GM21529 (cell line): ENCODE data around the gene KRTAP16-1.
"Not testable (repeated sequence)": the region's sequence is repeated elsewhere in the genome, so short reads cannot be mapped to it uniquely, and the experiment has no call there.

ENCODE experiments used
- ATAC-seq: cut with Tn5 transposase; IDR thresholded peaks from one replicate; pipeline ENCODE4 v1.9.1; 2021; ENCODE audit not compliant: unreplicated experiment

KRTAP16-1 gene, protein sequence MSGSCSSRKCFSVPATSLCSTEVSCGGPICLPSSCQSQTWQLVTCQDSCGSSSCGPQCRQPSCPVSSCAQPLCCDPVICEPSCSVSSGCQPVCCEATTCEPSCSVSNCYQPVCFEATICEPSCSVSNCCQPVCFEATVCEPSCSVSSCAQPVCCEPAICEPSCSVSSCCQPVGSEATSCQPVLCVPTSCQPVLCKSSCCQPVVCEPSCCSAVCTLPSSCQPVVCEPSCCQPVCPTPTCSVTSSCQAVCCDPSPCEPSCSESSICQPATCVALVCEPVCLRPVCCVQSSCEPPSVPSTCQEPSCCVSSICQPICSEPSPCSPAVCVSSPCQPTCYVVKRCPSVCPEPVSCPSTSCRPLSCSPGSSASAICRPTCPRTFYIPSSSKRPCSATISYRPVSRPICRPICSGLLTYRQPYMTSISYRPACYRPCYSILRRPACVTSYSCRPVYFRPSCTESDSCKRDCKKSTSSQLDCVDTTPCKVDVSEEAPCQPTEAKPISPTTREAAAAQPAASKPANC

DNA sequence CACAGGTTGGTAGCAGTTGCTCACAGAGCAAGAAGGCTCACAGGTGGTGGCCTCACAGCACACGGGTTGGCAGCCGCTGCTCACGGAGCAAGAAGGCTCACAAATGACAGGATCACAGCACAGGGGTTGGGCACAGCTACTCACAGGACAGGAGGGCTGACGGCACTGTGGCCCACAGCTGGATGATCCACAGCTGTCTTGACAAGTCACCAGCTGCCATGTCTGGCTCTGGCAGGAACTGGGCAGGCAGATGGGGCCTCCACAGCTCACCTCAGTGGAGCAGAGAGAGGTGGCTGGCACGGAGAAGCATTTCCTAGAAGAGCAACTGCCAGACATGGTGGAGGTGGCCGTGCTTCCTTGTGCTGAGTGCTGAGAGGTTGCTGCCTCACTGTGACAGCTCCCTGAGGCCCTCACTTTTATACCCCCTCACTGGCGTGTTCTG lies at the start of gene KRTAP16-1:
Gene KRTAP16-1, minus strand, starts transcription at position 392 of the 442 bp plus-strand sequence. Its CDS starts 56 bp downstream, at position 336.
- no peak for ATAC-seq

DNA sequence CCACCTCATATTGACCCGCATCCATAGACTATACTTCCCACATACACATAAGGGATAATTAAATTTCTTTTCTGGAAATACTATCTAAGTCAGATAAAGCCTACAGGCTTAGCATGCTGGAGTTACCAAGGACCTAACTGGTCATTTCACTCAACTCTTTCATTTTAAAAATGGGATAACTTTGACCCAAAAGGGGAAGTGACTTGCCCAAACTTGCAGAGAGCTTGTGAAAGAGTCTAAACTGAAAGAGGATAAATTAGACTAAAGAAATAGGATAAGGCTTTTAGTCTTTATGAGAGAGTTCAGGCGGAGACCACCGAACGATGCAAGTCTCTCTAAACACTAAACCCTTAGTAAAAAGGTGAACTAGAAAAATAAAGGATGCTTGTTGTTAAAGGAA lies 45.4 kb upstream of the KRTAP16-1 start:
- no peak for ATAC-seq

DNA sequence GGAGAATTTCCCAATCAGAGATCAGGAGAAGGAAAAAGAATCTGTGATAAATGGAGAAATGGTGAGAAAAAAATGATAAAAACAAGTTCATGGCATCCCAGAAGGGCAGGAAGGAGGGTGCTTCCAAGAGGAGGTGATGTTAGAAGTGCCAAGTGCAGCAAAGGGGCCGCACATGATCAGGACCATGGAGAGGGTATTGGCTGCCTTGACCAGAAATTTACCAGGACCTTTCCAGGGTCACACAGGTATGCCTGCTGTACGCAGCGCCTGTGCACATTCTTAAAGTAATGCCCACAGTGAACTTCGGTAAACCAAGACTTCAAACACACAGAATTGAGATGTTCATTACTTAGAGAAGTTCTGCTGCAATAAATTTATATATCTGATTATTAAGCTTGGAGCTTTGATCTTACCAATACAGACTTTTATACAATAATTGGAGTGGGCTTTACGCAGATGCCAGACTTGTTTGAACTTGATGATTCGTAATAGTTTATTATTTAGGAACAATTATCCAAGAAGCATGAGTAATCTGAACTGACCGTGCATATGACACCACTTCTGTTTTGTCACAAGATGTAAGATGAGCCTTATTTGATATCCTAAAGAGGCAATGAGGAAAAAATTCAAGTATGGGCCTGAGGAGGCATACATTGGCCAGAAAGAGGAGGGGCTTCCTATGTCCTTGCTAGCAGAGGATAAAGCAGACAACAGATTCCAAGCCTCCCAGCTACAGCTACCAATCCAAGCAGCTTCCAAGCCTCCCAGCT lies 43.7 kb upstream of the KRTAP16-1 start:
- no peak for ATAC-seq

DNA sequence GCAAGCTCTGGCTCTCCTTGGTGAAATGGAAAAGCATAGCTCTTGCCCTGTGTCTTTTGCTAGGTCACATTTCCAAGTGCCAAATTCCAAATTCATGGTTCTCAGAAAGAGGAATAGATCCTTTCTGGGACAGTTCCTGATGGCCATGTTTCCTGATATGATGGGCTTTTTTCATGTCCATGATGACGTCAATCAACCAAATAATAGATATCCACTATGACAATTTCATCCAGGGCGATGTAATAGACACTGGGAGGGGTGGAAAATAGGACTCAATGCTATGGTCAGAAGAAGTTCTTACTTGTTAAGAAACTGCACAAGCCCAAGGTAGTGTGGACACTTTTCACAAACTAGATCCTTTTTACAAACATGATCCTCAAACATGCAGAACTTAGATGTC lies 42.1 kb upstream of the KRTAP16-1 start:
- ATAC-seq, result no peak

DNA sequence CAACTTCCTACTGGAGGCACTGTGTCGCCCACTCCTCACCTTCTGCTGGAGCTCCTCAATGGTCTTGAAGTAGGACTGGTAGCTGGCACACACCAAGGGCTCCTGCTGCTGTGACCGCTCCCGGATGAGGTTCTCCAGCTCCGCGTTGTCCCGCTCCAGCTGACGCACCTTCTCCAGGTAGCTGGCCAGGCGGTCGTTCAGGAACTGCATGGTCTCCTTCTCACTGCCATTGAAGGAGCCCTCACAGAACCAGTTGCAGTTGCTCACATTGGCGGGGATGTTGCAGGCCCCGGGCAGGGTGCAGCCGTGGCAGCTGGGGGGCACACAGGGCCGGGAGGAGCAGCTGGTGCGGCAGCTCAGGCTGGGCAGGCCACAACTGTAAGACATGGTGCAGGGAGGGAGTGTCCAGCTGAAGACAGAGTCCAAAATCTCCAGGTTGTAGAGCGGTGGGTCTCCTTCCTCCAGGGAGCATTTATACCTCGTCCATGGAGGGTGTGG lies 41.3 kb upstream of the KRTAP16-1 start, which contains the start of gene KRT33A:
Gene KRT33A, minus strand, starts transcription at position 448 of the 498 bp plus-strand sequence. Its CDS starts 61 bp downstream, at position 387.
- ATAC-seq, result not testable (repeated sequence)

GRCh38 chr17:41347869-41348760 lies 39.0 kb upstream of the KRTAP16-1 start:
- no peak for ATAC-seq

DNA sequence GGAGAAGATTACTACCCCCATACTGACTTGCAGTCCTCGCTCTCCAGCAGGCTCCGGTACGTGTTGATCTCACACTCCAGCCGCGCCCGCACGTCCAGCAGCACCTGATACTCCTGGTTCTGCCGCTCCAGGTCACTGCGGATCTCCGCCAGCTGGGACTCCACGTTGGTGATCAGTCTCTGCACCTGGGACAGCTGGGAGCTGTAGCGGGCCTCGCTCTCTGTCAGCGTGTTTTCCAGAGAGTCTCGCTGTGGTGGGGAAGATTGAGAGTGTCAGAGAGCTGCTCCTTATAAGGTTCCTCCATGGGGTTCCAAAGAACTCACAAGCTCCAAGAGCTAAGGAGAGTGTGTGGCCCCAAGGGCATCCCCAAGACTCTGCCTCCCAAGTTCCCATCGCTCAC lies 37.3 kb upstream of the KRTAP16-1 start:
- ATAC-seq, result not testable (repeated sequence)

- no peak for ATAC-seq
These were observed 36.9 kb upstream of the KRTAP16-1 start for GRCh38 chr17:41345992-41346391.

DNA sequence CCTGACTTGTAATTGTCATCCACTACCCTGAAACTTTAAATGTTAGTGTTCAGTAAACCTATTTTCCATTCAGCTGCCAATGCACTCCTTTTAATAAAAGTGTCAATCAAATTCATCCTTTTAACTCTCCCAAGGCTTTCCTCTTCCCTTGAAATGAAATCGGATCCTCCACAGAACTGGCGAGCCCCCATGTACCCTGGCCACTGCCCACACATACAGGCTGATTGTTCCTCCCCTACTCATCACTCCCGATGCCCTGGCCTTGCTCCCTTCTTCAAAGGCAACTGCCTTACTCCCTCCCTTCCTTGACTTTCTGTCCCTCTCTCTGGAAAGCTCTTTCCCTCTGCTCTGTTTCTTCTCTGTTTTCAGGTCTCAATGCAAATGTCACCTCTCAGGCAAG lies 33.9 kb upstream of the KRTAP16-1 start:
- ATAC-seq, result no peak

- ATAC-seq, result no peak
These were observed 32.1 kb upstream of the KRTAP16-1 start for GRCh38 chr17:41340934-41341861.

DNA sequence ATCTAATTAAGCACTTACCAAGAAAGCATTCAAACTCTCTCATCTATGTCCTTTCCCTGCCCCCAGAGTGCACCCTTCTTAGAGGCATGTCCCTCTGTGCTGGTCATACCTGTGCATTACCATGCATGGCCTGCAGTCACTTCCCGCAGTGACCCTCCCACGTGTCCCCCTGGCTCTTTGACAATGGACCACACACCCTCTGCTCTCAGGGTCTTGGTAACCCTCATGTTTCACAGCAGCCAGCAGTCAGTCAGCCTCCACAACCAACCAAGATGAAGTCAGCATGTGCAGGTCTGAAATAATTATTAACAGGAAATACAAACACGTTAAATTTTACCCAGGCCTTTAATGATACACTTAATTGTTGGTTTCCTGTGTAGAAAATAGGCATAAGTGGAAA lies 31.4 kb upstream of the KRTAP16-1 start:
- no peak for ATAC-seq

DNA sequence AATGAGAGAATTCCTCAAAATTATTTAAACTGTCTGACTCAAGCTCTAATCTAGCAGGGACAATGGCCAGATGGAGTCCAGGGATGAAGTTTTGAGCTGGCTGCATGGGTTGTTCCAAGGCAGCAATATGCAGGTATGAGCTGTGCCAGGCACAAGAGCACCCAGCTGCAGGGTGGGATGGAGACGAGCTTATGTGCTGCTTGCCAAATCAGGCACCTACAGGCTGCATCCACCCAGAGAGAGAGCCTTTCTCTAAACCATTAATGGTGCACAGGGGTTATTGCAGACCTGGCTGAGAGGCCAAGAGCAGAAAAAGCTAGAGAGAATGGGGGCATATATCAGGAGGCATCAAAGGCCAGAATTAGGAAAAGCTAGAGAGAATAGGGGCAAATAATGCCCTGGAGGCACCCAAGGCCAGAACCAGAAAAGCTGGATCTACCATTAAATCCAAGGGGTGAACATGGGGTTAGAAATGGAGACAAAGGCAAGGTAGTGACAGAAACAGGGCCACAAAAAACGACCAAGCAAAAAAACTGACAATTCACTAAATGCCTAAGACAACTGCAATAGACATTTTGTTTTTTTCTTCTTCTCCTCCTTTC lies 30.6 kb upstream of the KRTAP16-1 start:
- no peak for ATAC-seq

DNA sequence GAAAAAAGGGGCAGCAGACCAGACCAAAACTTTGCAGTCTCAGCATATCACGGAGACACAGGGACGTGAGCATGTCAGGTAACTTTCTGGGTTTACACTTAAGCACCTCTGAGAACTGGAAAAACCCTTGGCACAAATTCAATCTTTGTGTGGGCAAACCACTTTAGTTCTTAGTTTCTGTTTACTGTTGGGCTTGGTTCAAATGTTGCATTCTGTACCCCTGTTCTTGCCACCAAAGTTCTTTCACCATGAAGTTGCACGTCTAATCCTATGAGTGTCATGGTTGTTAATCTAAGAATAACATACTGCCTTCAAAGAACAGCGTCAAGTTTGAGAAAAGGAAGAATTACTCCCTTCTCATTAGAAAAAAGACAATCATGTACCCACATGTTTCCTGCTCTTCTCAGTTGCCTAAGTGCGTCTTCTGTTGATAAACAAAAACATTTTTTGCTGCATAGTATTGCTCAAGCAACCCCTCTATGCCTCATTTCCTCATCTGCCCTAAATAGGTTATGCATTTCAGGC lies 29.9 kb upstream of the KRTAP16-1 start:
- ATAC-seq, result no peak

GRCh38 chr17:41335747-41336146 lies 26.6 kb upstream of the KRTAP16-1 start:
- ATAC-seq, result no peak

- ATAC-seq, result no peak
These were observed 25.5 kb upstream of the KRTAP16-1 start for GRCh38 chr17:41334385-41335305.

GRCh38 chr17:41333836-41334235 lies 24.7 kb upstream of the KRTAP16-1 start:
- no peak for ATAC-seq

DNA sequence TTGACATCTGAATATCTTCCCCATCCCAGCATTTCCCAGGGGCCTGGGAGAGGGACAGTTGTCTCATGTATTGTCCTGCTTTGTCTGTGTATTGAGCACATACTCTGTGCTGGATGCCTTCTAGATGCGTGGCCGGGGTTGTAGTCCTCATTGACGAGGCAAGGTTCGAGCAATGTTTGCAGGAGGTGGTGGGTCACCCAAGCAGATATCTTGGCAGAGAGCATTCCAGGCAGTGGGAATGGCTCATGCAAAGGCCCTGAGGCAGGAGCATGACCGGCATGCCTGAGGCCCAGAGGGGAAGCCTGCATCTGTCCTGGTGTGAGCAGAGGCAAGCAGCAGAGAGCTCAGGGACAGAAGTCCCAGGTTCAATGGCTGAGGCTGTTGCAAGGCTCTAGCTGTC lies 24.0 kb upstream of the KRTAP16-1 start:
- ATAC-seq, result no peak

GRCh38 chr17:41332239-41332638 lies 23.1 kb upstream of the KRTAP16-1 start:
- no peak for ATAC-seq
